Stimulated activated CD4-positive, alpha-beta T cell treated with anti-CD3 and anti-CD28 coated beads, TNF-alpha, amount 100 ng/mL, for 24 hours (primary cell): ENCODE results near the gene LTBP1.
"Not testable (repeated sequence)": the region's sequence is repeated elsewhere in the genome, so short reads cannot be mapped to it uniquely, and the experiment has no call there.

Experiments
- DNase-seq, 3 experiments: peaks; one replicate each; pipeline ENCODE4 v3.0.0-alpha.2; 2020; ENCODE audit warnings: low read depth in 3 of 3

LTBP1 gene

GRCh38 chr2:32963941-32964340 lies 17.2 kb downstream of the LTBP1 start:
- DNase-seq = no peak

GRCh38 chr2:32965523-32966171 lies 18.9 kb downstream of the LTBP1 start:
- no peak for DNase-seq

GRCh38 chr2:32969444-32970162 lies 22.9 kb downstream of the LTBP1 start:
- no peak for DNase-seq

- DNase-seq = not testable (repeated sequence)
Measured at GRCh38 chr2:32973772-32974171, 27.0 kb downstream of the LTBP1 start.

GRCh38 chr2:32976409-32977063 lies 29.8 kb downstream of the LTBP1 start:
- no peak for DNase-seq

GRCh38 chr2:32977228-32977758 lies 30.5 kb downstream of the LTBP1 start:
- no peak for DNase-seq

- DNase-seq = no peak
Measured at GRCh38 chr2:32981612-32982011, 34.9 kb downstream of the LTBP1 start.

GRCh38 chr2:32983193-32983924 lies 36.6 kb downstream of the LTBP1 start:
- not testable (repeated sequence) for DNase-seq

- no peak for DNase-seq
Measured at GRCh38 chr2:32986480-32986879, 39.7 kb downstream of the LTBP1 start.

- no peak for DNase-seq
Measured at GRCh38 chr2:32988525-32988924, 41.8 kb downstream of the LTBP1 start.

- DNase-seq = no peak
Measured at GRCh38 chr2:32990556-32990955, 43.8 kb downstream of the LTBP1 start.

- no peak for DNase-seq
Measured at GRCh38 chr2:32991091-32991845, 44.5 kb downstream of the LTBP1 start.

- DNase-seq = no peak
Measured at GRCh38 chr2:32993005-32993539, 46.3 kb downstream of the LTBP1 start.

GRCh38 chr2:32997705-32998104 lies 51.0 kb downstream of the LTBP1 start:
- DNase-seq = no peak

- DNase-seq = no peak
Measured at GRCh38 chr2:33000986-33001385, 54.2 kb downstream of the LTBP1 start.

GRCh38 chr2:33001823-33002222 lies 55.1 kb downstream of the LTBP1 start:
- DNase-seq = no peak

GRCh38 chr2:33002863-33003262 lies 56.1 kb downstream of the LTBP1 start:
- DNase-seq = no peak

- no peak for DNase-seq
Measured at GRCh38 chr2:33005057-33005456, 58.3 kb downstream of the LTBP1 start.

GRCh38 chr2:33008716-33009115 lies 62.0 kb downstream of the LTBP1 start:
- DNase-seq = no peak

GRCh38 chr2:33009249-33009648 lies 62.5 kb downstream of the LTBP1 start:
- no peak for DNase-seq

GRCh38 chr2:33011373-33011772 lies 64.6 kb downstream of the LTBP1 start:
- no peak for DNase-seq
